GM12872 (cell line): Measurements from ENCODE around the gene TSPEAR.

ENCODE experiments used
- TF ChIP-seq, protein P1 (sequence below): IDR thresholded peaks from 3 replicates; pipeline ENCODE4 v1.5.1; 2011; ENCODE audit warnings: low read depth, mild to moderate bottlenecking, low read length, moderate library complexity; ENCODE audit not compliant: insufficient read depth

Gene TSPEAR

DNA sequence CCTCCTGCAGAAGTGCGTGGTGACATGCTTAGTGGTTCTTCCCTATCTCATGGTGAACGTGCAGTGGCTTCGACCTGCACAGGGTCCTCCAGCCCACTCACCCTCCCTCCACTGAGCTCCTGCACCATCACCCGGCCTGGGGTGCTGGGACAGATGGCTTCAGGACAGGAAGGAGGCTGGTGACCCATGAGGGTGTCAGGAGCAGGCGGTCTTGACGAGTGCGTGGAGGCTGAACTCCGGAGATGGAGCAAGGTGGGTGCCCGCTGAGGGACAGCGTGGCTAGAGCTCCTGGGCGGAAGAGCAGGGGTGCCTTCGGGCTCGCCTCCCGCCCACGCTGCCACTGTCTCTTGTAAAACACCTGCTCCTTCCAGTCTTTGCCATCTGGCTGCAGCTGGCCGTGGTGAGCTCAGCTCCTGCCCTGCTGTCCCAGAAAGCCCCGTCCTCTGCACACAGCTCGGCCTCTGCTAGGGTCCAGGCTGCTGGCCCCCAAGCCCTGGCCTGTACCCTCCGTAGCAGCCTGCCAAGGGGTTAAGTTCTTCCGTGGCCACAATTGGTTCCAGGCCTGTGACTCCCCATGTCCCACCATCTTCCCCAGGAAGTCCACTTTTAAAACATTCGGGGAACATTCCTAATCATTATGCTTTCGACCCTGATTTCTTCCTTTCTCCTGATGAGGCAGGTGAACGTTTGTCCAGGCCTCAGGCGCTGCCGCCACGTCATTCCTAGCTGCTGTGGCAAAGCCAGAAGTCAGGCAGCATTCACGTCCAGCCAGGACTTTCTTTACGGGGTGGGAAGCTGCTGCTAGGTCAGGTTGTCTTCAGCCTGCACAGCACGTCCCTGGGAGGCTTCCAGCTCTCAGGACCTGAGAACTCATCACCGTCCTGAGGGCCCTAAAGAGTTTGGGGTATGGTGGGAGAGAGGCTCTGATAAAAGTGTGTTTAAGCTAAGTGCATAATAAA is 179.5 kb downstream of the TSPEAR start:
- TF ChIP-seq, protein P1, sequence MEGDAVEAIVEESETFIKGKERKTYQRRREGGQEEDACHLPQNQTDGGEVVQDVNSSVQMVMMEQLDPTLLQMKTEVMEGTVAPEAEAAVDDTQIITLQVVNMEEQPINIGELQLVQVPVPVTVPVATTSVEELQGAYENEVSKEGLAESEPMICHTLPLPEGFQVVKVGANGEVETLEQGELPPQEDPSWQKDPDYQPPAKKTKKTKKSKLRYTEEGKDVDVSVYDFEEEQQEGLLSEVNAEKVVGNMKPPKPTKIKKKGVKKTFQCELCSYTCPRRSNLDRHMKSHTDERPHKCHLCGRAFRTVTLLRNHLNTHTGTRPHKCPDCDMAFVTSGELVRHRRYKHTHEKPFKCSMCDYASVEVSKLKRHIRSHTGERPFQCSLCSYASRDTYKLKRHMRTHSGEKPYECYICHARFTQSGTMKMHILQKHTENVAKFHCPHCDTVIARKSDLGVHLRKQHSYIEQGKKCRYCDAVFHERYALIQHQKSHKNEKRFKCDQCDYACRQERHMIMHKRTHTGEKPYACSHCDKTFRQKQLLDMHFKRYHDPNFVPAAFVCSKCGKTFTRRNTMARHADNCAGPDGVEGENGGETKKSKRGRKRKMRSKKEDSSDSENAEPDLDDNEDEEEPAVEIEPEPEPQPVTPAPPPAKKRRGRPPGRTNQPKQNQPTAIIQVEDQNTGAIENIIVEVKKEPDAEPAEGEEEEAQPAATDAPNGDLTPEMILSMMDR: no peak

DNA sequence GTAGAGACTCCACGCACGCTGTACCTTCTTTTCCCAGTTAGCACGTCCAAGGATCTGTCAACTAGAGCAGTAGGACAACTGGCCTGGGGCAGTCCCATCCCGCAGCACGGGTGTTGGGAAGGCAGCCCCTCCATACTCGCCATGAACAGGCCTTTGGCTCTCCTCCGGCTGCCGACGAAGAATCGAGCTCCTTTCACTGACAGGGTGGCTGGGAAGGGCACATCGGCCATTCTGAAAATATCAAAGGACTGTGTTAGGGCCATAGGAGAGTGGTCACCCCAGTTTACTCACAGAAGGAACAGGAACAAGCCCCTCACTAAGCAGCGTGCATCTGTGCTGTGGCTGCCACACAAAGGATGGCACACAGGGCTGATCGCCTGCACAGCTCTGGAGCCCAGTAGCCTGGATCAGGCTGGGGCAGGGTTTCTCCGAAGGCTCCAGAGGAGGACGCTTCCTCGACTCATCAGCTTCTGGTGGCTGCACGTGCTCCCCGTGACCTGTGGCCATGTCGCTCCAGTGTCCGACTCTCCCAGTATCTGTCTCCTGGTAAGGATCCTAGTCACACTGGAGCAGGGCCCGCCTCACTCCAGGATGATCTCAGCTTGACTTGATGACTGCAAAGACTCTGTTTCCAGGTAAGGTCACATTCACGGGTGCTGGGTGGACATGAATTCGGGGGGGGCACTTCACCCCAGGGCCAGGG is 180.3 kb downstream of the TSPEAR start:
- TF ChIP-seq, protein P1: no peak

DNA sequence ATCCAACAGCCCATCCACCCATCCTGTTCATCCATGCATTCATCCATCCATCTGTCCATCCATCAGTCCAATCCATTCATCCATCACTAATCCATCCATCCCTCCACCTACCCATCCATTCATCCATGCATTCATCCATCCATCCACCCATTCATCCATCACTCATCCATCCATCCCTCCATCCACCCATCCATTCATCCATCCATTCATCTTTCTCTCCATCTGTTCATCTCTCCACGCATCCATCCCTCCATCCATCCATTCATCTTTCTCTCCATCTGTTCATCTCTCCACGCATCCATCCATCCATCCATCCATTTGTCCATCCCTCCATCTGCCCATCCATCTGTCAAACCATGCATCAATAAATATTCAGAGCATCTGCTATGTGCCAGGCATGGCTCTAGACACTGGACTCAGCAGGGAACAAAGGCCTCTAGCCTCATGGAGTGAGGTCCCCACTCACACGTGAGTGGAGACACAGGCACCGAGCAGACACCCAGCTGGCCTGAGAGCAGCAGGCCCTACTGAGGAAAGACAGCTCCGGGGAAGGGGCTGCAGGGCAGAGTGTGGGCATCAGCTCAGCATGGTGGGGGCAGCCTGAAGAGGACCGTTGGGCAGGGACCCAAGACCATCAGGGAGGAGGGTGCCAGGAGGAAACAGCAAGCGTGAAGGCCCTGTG is 181.0 kb downstream of the TSPEAR start:
- TF ChIP-seq, protein P1: no peak

DNA sequence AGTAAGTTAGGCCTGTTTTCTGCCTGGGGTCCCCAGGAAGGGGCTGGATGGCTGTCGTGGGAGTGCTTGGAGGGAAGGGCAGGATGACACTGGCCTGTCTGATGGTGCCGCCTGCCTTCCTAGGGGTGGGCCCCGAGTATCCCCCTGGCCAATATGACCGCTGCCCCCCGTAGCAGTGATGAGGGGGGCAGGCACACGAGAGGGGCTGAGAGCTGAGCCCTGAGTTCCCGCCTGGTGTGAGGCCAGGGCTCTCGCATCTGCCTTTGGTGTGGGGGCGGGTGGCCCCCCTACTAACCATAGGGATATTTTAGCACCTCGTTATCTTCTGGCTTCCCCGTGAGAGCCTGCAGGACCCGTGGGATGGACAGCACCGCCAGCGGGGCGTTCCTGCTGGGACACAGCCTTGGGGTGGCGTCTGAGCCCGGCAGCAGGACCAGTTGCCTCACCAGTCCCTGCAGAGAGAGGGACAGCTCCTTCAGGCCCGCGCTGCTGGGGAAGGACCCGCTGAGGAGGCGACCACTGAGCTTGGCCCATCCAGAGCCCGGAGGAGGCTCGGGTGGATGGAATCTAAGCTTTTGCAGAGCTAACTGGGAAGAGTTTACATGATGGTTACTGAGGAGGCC is 181.8 kb downstream of the TSPEAR start:
- TF ChIP-seq, protein P1: no peak

DNA sequence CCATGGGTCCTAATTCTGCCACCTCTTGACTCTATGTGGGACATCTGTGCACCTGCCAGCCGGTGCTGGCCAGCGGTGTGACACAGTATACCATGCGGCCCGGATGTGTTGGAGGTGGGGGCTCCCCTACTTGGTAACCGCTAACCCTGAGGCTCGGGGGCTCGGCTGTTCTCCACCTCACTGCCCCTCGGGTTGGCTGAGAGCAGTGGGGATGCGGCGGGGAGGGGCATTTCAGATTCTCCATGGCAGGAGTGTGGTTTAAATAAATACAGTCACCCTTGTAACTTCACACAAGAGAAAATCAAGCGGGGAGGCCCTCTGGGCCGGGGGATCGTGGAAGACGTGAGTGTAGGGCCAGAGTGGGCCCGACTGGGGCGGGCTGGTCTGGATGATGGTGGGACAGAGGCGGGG is 182.4 kb downstream of the TSPEAR start:
- TF ChIP-seq, protein P1: no peak

DNA sequence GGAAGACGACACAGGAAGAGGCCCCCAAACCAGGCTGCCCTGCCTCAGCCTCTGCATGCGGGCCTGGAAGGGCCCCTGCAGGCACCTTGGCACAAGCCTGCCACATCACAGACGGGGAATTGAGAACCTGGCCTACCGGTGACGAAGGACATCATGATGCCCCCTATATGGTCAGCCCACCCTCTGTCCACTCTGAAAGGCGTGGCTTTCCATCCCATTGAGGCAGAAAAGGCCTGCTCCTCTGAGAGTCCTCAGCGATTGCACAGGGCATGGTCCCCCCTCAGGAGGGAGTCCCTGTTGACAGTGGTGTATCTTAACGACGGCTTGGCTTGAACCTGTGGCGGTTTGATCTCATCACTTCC is 182.8 kb downstream of the TSPEAR start:
- TF ChIP-seq, protein P1: no peak
